GM18867 (cell line): ENCODE results near the gene BET1L.

Source experiments
- ATAC-seq: cut with Tn5 transposase; IDR thresholded peaks from one replicate; pipeline ENCODE4 v1.9.1; 2021; ENCODE audit warnings: mild to moderate bottlenecking, moderate library complexity; ENCODE audit not compliant: unreplicated experiment

The BET1L gene

GRCh38 chr11:210803-211180 is 3.6 kb upstream of the BET1L start:
- no peak for ATAC-seq

GRCh38 chr11:210122-210802 is 3.1 kb upstream of the BET1L start:
- ATAC-seq = no peak

- ATAC-seq = no peak
Observed at GRCh38 chr11:209275-210121, 2.3 kb upstream of the BET1L start.

DNA sequence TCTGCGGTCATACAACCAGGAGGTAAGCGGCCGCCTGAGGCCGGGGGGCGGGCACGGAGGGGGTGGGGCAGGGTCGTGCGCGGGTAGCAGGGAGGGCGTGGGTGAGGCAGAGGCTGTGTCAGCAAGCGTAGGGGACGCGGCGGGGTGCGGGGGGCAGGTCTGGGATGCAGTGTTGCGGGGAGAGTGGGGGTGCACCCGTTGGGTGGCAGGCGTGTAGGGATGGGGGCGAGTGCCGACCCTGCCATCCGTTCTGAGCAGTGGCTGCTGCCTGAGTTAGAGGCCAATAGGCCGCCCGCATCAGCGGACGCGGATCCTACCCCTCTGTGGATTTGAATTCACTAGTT is 1.7 kb upstream of the BET1L start:
- no peak for ATAC-seq

GRCh38 chr11:208181-208916 is 1.1 kb upstream of the BET1L start:
- ATAC-seq = peak; percentile 34

GRCh38 chr11:207863-208180 is 623 bp upstream of the BET1L start:
- ATAC-seq = no peak

GRCh38 chr11:206526-207207 is 532 bp downstream of the BET1L start:
- ATAC-seq = no peak

- ATAC-seq = no peak
Observed at GRCh38 chr11:206002-206384, 1.2 kb downstream of the BET1L start.

DNA sequence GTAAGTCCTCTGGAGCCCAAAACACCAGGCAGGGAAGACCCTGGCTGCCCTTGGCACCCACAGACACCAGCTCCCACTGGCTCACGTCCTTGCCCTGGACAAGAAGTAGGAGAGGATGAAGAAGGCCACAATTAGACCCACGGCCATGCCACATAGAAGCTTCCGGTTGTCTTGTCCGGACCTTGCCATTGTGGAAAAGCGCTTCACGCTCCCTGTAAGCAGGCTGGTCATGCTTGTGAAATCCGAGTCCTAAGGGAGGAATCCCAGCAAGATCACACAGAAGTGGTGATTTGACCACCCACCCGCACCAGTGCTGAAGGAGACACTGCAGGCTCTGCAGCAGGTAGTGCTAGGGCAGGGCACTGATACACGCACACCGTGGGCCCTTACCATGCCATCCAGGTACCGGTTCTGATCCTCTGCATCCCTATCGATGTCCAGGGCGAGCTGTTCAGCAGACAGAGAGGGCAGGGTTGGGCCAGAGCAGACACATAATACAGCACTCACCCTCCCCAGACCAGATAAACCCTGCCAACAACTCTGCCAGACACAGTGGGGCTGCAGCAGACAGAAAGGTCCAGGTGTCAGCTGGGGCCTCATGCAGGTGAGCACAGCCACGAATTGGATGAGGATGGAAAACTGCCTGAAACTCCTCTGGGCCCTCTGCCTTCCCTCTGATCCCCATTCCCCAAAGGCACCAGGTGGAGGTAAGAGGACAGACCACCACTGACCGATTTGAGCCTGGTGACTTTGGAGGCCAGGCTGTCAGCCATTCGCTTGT is 1.8 kb downstream of the BET1L start:
- ATAC-seq = no peak

DNA sequence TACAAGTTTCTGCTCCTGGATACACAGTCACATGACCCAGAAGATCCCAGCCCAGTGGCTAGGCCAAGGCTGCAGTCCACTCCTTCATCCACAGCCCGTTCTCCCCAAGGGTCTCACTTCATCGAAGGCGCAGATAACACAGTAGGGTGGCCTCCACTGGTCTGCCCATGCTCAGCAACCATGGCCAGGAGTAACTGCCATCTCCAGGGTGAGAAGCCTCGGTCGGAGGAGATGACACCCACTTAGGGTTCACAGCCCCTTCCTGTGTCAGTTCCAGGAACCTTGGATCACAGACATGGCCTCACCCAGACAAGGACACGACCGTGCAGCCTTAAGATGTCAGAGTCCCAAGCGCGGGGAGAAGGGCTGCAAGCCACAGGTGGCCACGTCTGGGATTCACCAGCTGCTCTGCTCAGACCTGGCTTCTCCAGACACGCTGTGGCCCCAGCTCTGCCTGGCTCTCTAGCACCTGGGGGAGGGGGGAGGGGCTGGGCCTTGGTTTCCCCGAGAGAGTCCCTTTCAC is 2.6 kb downstream of the BET1L start:
- no peak for ATAC-seq

DNA sequence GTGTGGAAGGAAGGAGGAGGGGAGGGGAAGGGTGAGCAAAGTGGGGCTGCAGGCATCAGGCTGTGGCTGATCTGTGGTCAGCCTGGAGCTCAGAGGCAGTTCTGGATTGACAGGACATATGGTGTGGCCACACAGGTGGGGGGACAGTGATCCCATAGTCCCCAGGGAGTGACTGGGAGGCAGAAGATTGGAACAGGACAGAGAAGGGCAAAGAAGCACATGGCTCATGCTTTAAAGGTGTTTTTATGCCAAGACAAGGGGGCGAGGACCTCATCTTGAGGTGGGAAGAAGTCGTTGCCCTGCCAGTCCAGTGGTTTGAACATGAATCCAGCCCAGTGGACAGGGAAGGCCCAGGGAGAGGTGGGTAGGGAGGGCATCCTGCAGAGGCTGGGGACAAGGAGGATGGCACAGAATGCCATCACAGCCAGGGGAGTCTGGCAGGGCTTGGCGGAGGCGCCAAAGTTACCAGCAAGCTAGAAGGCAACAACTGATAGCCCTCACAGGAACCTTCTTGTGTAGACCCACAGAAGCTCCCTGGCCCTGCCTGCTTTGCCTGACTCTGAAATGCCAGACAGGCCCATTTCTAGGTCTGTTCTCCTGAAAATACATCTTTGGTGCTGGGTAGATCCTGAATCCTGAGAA is 3.1 kb downstream of the BET1L start:
- ATAC-seq = no peak

GRCh38 chr11:203056-203944 is 3.9 kb downstream of the BET1L start:
- ATAC-seq = no peak

- ATAC-seq = no peak
Observed at GRCh38 chr11:202490-202889, 4.7 kb downstream of the BET1L start.

DNA sequence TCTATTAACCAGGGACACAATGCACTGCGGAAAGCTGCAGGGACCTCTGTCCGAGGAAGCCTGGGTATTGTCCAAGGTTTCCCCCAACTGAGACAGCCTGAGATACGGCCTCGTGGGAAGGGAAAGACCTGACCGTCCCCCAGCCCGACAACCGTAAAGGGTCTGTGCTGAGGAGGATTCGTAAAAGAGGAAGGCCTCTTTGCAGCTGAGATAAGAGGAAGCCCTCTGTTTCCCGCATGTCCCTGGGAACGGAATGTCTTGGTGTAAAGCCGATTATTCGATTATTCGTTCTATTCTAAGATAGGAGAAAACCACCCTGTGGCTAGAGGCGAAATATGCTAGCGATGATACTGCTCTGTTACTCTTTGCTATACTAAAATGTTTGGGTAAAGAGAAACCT is 5.2 kb downstream of the BET1L start:
- no peak for ATAC-seq

DNA sequence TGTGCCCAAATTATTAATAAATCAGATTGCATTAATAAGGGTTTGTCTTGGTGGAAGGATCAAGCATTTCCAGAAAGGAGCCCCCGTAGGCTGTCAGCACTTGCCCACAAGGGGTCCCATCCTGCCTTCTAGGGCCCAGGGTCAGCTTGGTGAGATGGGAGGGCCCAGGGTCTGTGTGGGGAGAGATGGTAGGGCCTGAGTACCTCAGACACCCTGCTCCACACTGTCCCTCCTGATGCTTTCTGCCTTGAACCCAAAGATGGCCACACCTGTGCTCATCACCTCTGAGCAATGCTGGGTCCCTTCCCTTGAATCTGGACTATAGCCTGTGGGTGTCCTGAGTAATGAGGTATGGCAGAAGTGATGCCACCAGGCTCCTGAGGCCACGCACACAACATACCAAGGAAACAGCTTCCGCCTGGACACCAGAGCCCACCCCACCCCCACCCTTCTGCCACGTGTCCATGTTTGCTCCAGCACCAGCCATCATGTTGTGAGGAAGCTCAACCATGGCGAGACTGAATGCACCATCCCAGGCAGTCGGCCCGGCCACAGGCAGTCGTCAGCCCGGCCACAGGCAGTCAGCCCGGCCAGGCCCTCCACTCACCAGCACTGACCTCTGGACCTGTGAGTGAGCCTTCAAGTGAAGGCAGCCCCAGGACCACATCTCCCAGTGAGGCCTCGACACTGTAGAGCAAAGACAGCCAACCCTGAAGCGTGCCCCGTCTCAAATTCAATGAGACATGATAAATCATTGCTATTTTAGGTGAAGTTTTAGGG is 6.8 kb downstream of the BET1L start:
- ATAC-seq = no peak

GRCh38 chr11:199782-200181 is 7.4 kb downstream of the BET1L start:
- no peak for ATAC-seq

GRCh38 chr11:199004-199581 is 8.1 kb downstream of the BET1L start:
- no peak for ATAC-seq

GRCh38 chr11:198236-198806 is 8.9 kb downstream of the BET1L start:
- ATAC-seq = no peak
